ENCODE data around the gene SSH2.
"Not testable (repeated sequence)": the region's sequence is repeated elsewhere in the genome, so short reads cannot be mapped to it uniquely, and the experiment has no call there.

SSH2 gene

GRCh38 chr17:29881256-29881655 lies 48.8 kb downstream of the SSH2 start:
- Histone ChIP-seq H3K9me3 (ENCODE audit: control insufficient read depth, insufficient read depth, low read depth, low read length) (no peaks in the 10 kb centered on the region), H3K4me1 (ENCODE audit: control insufficient read depth, insufficient read depth, low read length) (peaks cover 3% of the 10 kb centered on the region), H3K27ac (ENCODE audit: extremely low read depth, low read depth, low read length) (no peak overlapping the region), H3K4me3 (ENCODE audit: low read depth, low read length) (no peak overlapping the region), H3K36me3 (ENCODE audit: control insufficient read depth in 2 of 2, insufficient read depth in 1 of 2, low read length in 2 of 2) (no peaks in the 10 kb centered on the region)
- TF ChIP-seq PRDM1 (tag by site-specific recombination; IDR thresholded peaks at IDR 0.05): peak; percentile 60; the same call in 1 of the 2 replicates
- peak; percentile 28; the same call in 1 of the 2 replicates for TF ChIP-seq ZFHX2 (tag by site-specific recombination; conservative IDR thresholded peaks at IDR 0.05)
- TF ChIP-seq ZNF558 (tag by site-specific recombination; IDR thresholded peaks at IDR 0.05): no peak
- peak; percentile 79 for TF ChIP-seq ZNF366 (tag by site-specific recombination; conservative IDR thresholded peaks at IDR 0.05)
- ChIA-PET POLR2A (no interaction called here), CTCF (no interaction called here)

- H3K36me3 ChIP-seq (ENCODE audit: control insufficient read depth in 2 of 2, insufficient read depth in 1 of 2, low read length in 2 of 2): no peaks in the 10 kb centered on the region
- CTCF ChIA-PET: interaction anchor here (2.2 to 2.3 kb wide), 2 partner anchors 12 to 51 kb away, joined by 8 to 11 read pairs; no protein-coding TSS in a partner anchor
- H3K9me3 ChIP-seq (ENCODE audit: control insufficient read depth, insufficient read depth, low read depth, low read length): no peaks in the 10 kb centered on the region
- no peak overlapping the region for H3K27ac ChIP-seq (ENCODE audit: extremely low read depth, low read depth, low read length)
- POLR2A ChIA-PET: no interaction called here
- no peak for TF ChIP-seq GLIS2 (tag by site-specific recombination; IDR thresholded peaks at IDR 0.05)
- TF ChIP-seq ZFP3 (tag by site-specific recombination; IDR thresholded peaks at IDR 0.05; ENCODE audit: low read depth): peak; percentile 44; the same call in 1 of the 2 replicates
- no peak overlapping the region for H3K4me3 ChIP-seq (ENCODE audit: low read depth, low read length)
- H3K4me1 ChIP-seq (ENCODE audit: control insufficient read depth, insufficient read depth, low read length): peaks cover 3% of the 10 kb centered on the region
Measured at GRCh38 chr17:29880031-29880430, 50.0 kb downstream of the SSH2 start.

GRCh38 chr17:29874931-29875596 lies 55.0 kb downstream of the SSH2 start:
- ChIA-PET CTCF (interaction anchor here (0.8 kb wide), 1 partner anchor 68 kb away, joined by 3 read pairs; no protein-coding TSS in a partner anchor), POLR2A (no interaction called here)
- TF ChIP-seq ZNF561 (tag by site-specific recombination; IDR thresholded peaks at IDR 0.05; ENCODE audit: borderline replicate concordance) (no peak), YY1 (tag by site-specific recombination; IDR thresholded peaks at IDR 0.05) (no peak), ZNF585B (tag by site-specific recombination; IDR thresholded peaks at IDR 0.05) (no peak), ZNF133 (tag by site-specific recombination; IDR thresholded peaks at IDR 0.05) (no peak), MZF1 (tag by site-specific recombination; IDR thresholded peaks at IDR 0.05; ENCODE audit: borderline replicate concordance) (no peak), ZNF571 (tag by site-specific recombination; IDR thresholded peaks at IDR 0.05) (no peak), ZNF610 (tag by site-specific recombination; IDR thresholded peaks at IDR 0.05; ENCODE audit: borderline replicate concordance) (no peak), ZNF214 (tag by site-specific recombination; IDR thresholded peaks at IDR 0.05; ENCODE audit: borderline replicate concordance) (no peak), ZNF513 (tag by site-specific recombination; IDR thresholded peaks at IDR 0.05) (no peak), ZNF155 (tag by site-specific recombination; IDR thresholded peaks at IDR 0.05) (no peak), ZBTB21 (tag by site-specific recombination; IDR thresholded peaks at IDR 0.05) (no peak), ZNF701 (tag by site-specific recombination; IDR thresholded peaks at IDR 0.05) (no peak), INSM2 (tag by site-specific recombination; IDR thresholded peaks at IDR 0.05) (no peak), ZNF223 (tag by site-specific recombination; IDR thresholded peaks at IDR 0.05) (no peak), ZNF488 (tag by site-specific recombination; IDR thresholded peaks at IDR 0.05) (no peak), ZNF621 (tag by site-specific recombination; IDR thresholded peaks at IDR 0.05) (no peak), GLIS2 (tag by site-specific recombination; IDR thresholded peaks at IDR 0.05) (no peak), ZNF624 (tag by site-specific recombination; IDR thresholded peaks at IDR 0.05) (no peak), ZNF398 (tag by site-specific recombination; IDR thresholded peaks at IDR 0.05) (no peak)
- H3K4me1 ChIP-seq (ENCODE audit: control insufficient read depth, insufficient read depth, low read length): 0 out of 2 replicates have a peak, but pooled peaks cover 7% of the 10 kb centered on the region
- H3K4me3 ChIP-seq (ENCODE audit: low read depth, low read length): no peak overlapping the region
- no peak overlapping the region for H3K27ac ChIP-seq (ENCODE audit: extremely low read depth, low read depth, low read length)
- H3K9me3 ChIP-seq (ENCODE audit: control insufficient read depth, insufficient read depth, low read depth, low read length): no peaks in the 10 kb centered on the region
- H3K36me3 ChIP-seq (ENCODE audit: control insufficient read depth in 2 of 2, insufficient read depth in 1 of 2, low read length in 2 of 2): no peaks in the 10 kb centered on the region

- H3K4me3 ChIP-seq (ENCODE audit: low read depth, low read length); H3K27ac ChIP-seq (ENCODE audit: extremely low read depth, low read depth, low read length); H3K9me3 ChIP-seq (ENCODE audit: control insufficient read depth, insufficient read depth, low read depth, low read length); H3K36me3 ChIP-seq (ENCODE audit: control insufficient read depth in 2 of 2, insufficient read depth in 1 of 2, low read length in 2 of 2); H3K4me1 ChIP-seq (ENCODE audit: control insufficient read depth, insufficient read depth, low read length): not testable (repeated sequence)
- CTCF ChIA-PET: interaction anchor here (0.8 kb wide), 1 partner anchor 67 kb away, joined by 3 read pairs; no protein-coding TSS in a partner anchor
- POLR2A ChIA-PET: interaction anchor here (0.6 kb wide), 1 partner anchor 14 kb away, joined by 5 read pairs; no protein-coding TSS in a partner anchor
Measured at GRCh38 chr17:29874358-29874757, 55.7 kb downstream of the SSH2 start.

Measured in HEK293 (cell line).